HepG2 (cell line): ENCODE data around the gene SMIM41. TPM values are rescaled to one million over a fixed set of nuclear protein-coding genes. Genes with fewer than 3 reads are reported as not detected.
A peak's percentile ranks its signal among the peaks of the same experiment; 100 is the strongest.

Source experiments
- ATAC-seq: fragments of 200-7000 bp; cut with Tn5 transposase; 3 replicates; pipeline ENCODE4 v1.9.1; 2020; ENCODE audit warnings: mild to moderate bottlenecking, moderate library complexity
- BruUV-seq: library from RNA; stranded (reverse); fragments of 400-500 nt; replicated peaks from 2 replicates; lab custom pipeline; 2021; lab: Mats Ljungman, UMichigan
- CTCF ChIA-PET: fragments of 300-600 bp; formaldehyde crosslinking; extraction: SDS; loops from one replicate; lab custom pipeline; 2021; ENCODE audit warnings: low total read pairs, inconsistent platforms, low intra/inter-chr PET ratio; lab: Yijun Ruan, JAX
- POLR2A ChIA-PET: fragments of 350-600 bp; sonication (Branson Sonifier 250); formaldehyde crosslinking; loops from one replicate; lab custom pipeline; 2020; ENCODE audit warnings: antibody characterized with exemption, inconsistent platforms; lab: Yijun Ruan, JAX
- DNase-seq: peaks from one replicate; pipeline ENCODE4 v3.0.0-alpha.2; 2015; ENCODE audit warnings: low spot score
- FAIRE-seq: peaks from 3 replicates; lab custom pipeline; 2011; peaks lifted over from hg19 to GRCh38; lab: Jason Lieb, UNC
- H2AFZ ChIP-seq: one replicate; pipeline ENCODE4 v1.6.1; 2011; ENCODE audit warnings: low read length, inconsistent platforms
- H3K27ac ChIP-seq: fragments of 300-600 bp; 3 replicates; pipeline ENCODE4 v1.8.0; 2011; ENCODE audit warnings: mixed run types, mild to moderate bottlenecking, mixed read lengths, low read length, inconsistent platforms; ENCODE audit not compliant: insufficient read depth; ENCODE audit errors: extremely low read length
- H3K27me3 ChIP-seq, 2 experiments: fragments of 200-600 bp in 1 of 2; 2 replicates in 1 of 2; 3 replicates in 1 of 2; pipeline versions ENCODE4 v1.6.0 to v1.8.0; 2011; ENCODE audit warnings: low read length in 2 of 2, mild to moderate bottlenecking in 2 of 2, moderate library complexity in 2 of 2, inconsistent platforms in 1 of 2; ENCODE audit not compliant: insufficient read depth in 2 of 2, control insufficient read depth in 1 of 2
- H3K36me3 ChIP-seq, 2 experiments: fragments of 200-600 bp in 1 of 2; replicated peaks in 1 of 2; 2 replicates in 1 of 2; 3 replicates in 1 of 2; pipeline versions ENCODE4 v1.5.1 to v1.8.0; 2011; ENCODE audit warnings: low read length in 2 of 2, inconsistent platforms in 1 of 2; ENCODE audit not compliant: insufficient read depth in 2 of 2, control insufficient read depth in 1 of 2
- H3K4me1 ChIP-seq: 2 replicates; pipeline ENCODE4 v1.5.1; 2012; ENCODE audit warnings: low read length, inconsistent platforms; ENCODE audit not compliant: insufficient read depth
- H3K4me2 ChIP-seq: 2 replicates; pipeline ENCODE4 v1.6.0; 2011; ENCODE audit warnings: low read depth, low read length, inconsistent platforms
- H3K4me3 ChIP-seq, 3 experiments: fragments of 200-600 bp in 1 of 3; sonication (generic), shearing (Covaris generic) in 1 of 3; replicated peaks in 1 of 3; 2 replicates each; pipeline ENCODE4 v1.5.1; 2011 to 2016; ENCODE audit warnings: low read length in 3 of 3, inconsistent platforms in 2 of 3, low read depth in 2 of 3, mild to moderate bottlenecking in 2 of 3, control low read depth in 1 of 3, mixed read lengths in 1 of 3; ENCODE audit not compliant: insufficient read depth in 1 of 3
- H3K79me2 ChIP-seq: one replicate; pipeline ENCODE4 v1.6.1; 2011; ENCODE audit warnings: low read length, inconsistent platforms; ENCODE audit not compliant: insufficient read depth
- H3K9ac ChIP-seq: 2 replicates; pipeline ENCODE4 v1.6.0; 2011; ENCODE audit warnings: mild to moderate bottlenecking, low read depth, low read length, inconsistent platforms; ENCODE audit not compliant: insufficient read depth
- H3K9me3 ChIP-seq: 2 replicates; pipeline ENCODE4 v1.5.1; 2012; ENCODE audit warnings: mild to moderate bottlenecking, low read length
- H4K20me1 ChIP-seq: 2 replicates; pipeline ENCODE4 v1.6.0; 2011; ENCODE audit warnings: inconsistent platforms, mild to moderate bottlenecking, low read length, moderate library complexity; ENCODE audit not compliant: insufficient read depth
- CTCF ChIP-seq: sonication (generic); formaldehyde crosslinking; IDR thresholded peaks from 2 replicates; pipeline ENCODE4 v1.5.0; 2020; ENCODE audit warnings: mild to moderate bottlenecking, missing genetic modification reagents, moderate library complexity
- FOXC1 ChIP-seq: sonication (generic); formaldehyde crosslinking; IDR thresholded peaks from 2 replicates; pipeline ENCODE4 v1.8.0; 2022; ENCODE audit warnings: mild to moderate bottlenecking, missing genetic modification reagents, borderline replicate concordance
- KAT8 ChIP-seq: IDR thresholded peaks from 2 replicates; pipeline ENCODE4 v1.6.1; 2016; ENCODE audit warnings: missing genetic modification reagents, missing compliant biosample characterization
- PLSCR1 ChIP-seq: sonication (generic); formaldehyde crosslinking; IDR thresholded peaks from 2 replicates; pipeline ENCODE4 v1.5.0; 2020; ENCODE audit warnings: missing genetic modification reagents, mild to moderate bottlenecking, borderline replicate concordance
- TBX2 ChIP-seq: sonication (generic); formaldehyde crosslinking; IDR thresholded peaks from 2 replicates; pipeline ENCODE4 v1.5.0; 2020; ENCODE audit warnings: missing genetic modification reagents, mild to moderate bottlenecking, borderline replicate concordance
- ZNF142 ChIP-seq: sonication (generic); formaldehyde crosslinking; IDR thresholded peaks from 2 replicates; pipeline ENCODE4 v1.4.0; 2020; ENCODE audit warnings: missing genetic modification reagents
- ZNF329 ChIP-seq: sonication (generic); formaldehyde crosslinking; IDR thresholded peaks from 2 replicates; pipeline ENCODE4 v1.9.0; 2021; ENCODE audit warnings: low read depth, mild to moderate bottlenecking, missing genetic modification reagents
- ZNF34 ChIP-seq: sonication (generic); formaldehyde crosslinking; IDR thresholded peaks from 2 replicates; pipeline ENCODE4 v1.4.0; 2020; ENCODE audit warnings: mild to moderate bottlenecking, missing genetic modification reagents, borderline replicate concordance
- ZNF572 ChIP-seq: sonication (generic); formaldehyde crosslinking; IDR thresholded peaks from 2 replicates; pipeline ENCODE4 v1.5.1; 2020; ENCODE audit warnings: mild to moderate bottlenecking, missing genetic modification reagents
- ZNF639 ChIP-seq: conservative IDR thresholded peaks from 2 replicates; pipeline ENCODE4 v1.6.1; 2018; ENCODE audit warnings: missing genetic modification reagents
- ZSCAN20 ChIP-seq: sonication (generic); formaldehyde crosslinking; IDR thresholded peaks from 2 replicates; pipeline ENCODE4 v1.4.0; 2020; ENCODE audit warnings: missing genetic modification reagents, mild to moderate bottlenecking, borderline replicate concordance
- WGBS: methylation state at CpG from one replicate; pipeline ENCODE4 v1.1.6; 2017; ENCODE audit warnings: low lambda C conversion rate; 5-methylcytosine and 5-hydroxymethylcytosine counted together
- in situ Hi-C: cut with HindIII; loops from 2 replicates; pipeline ENCODE4 v1.10.0; 2017; ENCODE audit warnings: low pct_unique_long_range_greater_than_20kb; ENCODE audit not compliant: extremely low pct_ligation_motif_present
- intact Hi-C: fragments of 100-400 bp; cut with micrococcal nuclease; formaldehyde crosslinking; loops from one replicate; pipeline ENCODE4 v1.10.0; 2022; ENCODE audit not compliant: unreplicated experiment
- polyA plus RNA-seq, 8 experiments: library from polyadenylated mRNA; depleted of rRNA in 3 of 8; stranded (reverse) in 7 of 8; unstranded in 1 of 8; fragments of >200 nt; fragmentation: Illumina TruSeq in 4 of 8; extraction: Trizol in 4 of 8; gene quantifications; 2 replicates each; pipeline versions ENCODE4 v1.2.1 to v1.2.3, GENCODE V29; 2011 to 2016; ENCODE audit warnings: low read depth in 4 of 8, missing spikeins in 1 of 8, mixed read lengths in 1 of 8; ENCODE audit not compliant: insufficient read depth in 1 of 8
- total RNA-seq, 5 experiments: library from RNA; depleted of rRNA; stranded (reverse); fragments of >200 nt; fragmentation: Illumina TruSeq; extraction: Trizol; gene quantifications; 2 replicates each; pipeline ENCODE4 v1.2.3, GENCODE V29; 2016; ENCODE audit warnings: low read depth in 1 of 5

SMIM41 gene
- total and polyA plus RNA-seq, 2 of the 13 experiments (the other 11 are each of a cell fraction or from before 2014, with no cell fraction given) = not detected

GRCh38 chr12:52066346-52067080, 13.0 kb upstream of the SMIM41 start (continued):
- TF ChIP-seq CTCF (CRISPR knock-in tag) = peak; percentile 53
- no peak for TF ChIP-seq FOXC1

GRCh38 chr12:52067081-52067374, 12.5 kb upstream of the SMIM41 start:
- Histone ChIP-seq H3K9me3 (no peaks in the 10 kb centered on the region), H3K79me2 (peaks cover 22% of the 10 kb centered on the region), H3K27me3 (no peaks in the 10 kb centered on the region; a peak in 1 of 5 replicates), H3K4me2 (peak overlapping the region; percentile 65), H3K4me1 (peaks cover 55% of the 10 kb centered on the region), H4K20me1 (peaks cover 5% of the 10 kb centered on the region; the same call in 1 of the 2 replicates), H2AFZ (no peak overlapping the region), H3K36me3 (0 out of 5 replicates have a peak, but pooled peaks cover 0 to under 1% of the 10 kb centered on the region in 2 experiments), H3K27ac (no peak overlapping the region), H3K4me3 (peak overlapping the region in 2 of 3 experiments; percentile 31 to 42; a peak in 2 of 6 replicates), H3K9ac (peak overlapping the region; percentile 19; the same call in 1 of the 2 replicates)
- WGBS = 19% methylated on average over 3 of the region's 3 CpGs
- no TSS peak for BruUV-seq
- intact Hi-C loops = no loop called here
- ChIA-PET CTCF (interaction anchor here (5.4 kb wide), 1 partner anchor 42 kb away, joined by 52 read pairs; no protein-coding TSS in a partner anchor), POLR2A (interaction anchor here (0.9 to 1.5 kb wide), 4 partner anchors 12 to 41 kb away, joined by 3 to 6 read pairs (median 3); partner anchors contain the start of gene NR4A1)
- in situ Hi-C loops = no loop called here
- FAIRE-seq (no peak), DNase-seq (no peak), ATAC-seq (no peak)
- TF ChIP-seq ZNF329 (CRISPR knock-in tag) (no peak), TBX2 (0 out of 2 replicates have a peak, but pooled peaks have one; percentile 28), ZNF142 (CRISPR knock-in tag) (no peak), PLSCR1 (CRISPR knock-in tag) (no peak), ZNF639 (CRISPR knock-in tag) (no peak), ZSCAN20 (CRISPR knock-in tag) (no peak), ZNF572 (CRISPR knock-in tag) (no peak), KAT8 (CRISPR knock-in tag) (no peak), ZNF34 (no peak)
